ENCODE results near the gene PCBP3.

GRCh38 chr21:45763506-45763905, 120.0 kb downstream of the PCBP3 start:
- TF ChIP-seq CTCF (IDR thresholded peaks at IDR 0.05), result no peak
- no peak for TF ChIP-seq EZH2 (IDR thresholded peaks at IDR 0.05)
- TF ChIP-seq EZH2phosphoT487 (IDR thresholded peaks at IDR 0.05), result no peak
